Astrocyte of the hippocampus (primary cell): ENCODE data around the gene TPSG1.
"Not testable (repeated sequence)": the region's sequence is repeated elsewhere in the genome, so short reads cannot be mapped to it uniquely, and the experiment has no call there.

Experiments used
- DNase-seq: peaks from one replicate; pipeline ENCODE4 v3.0.0; 2011; ENCODE audit warnings: low read depth, low spot score

The TPSG1 gene

GRCh38 chr16:1230471-1231212 lies 5.6 kb upstream of the TPSG1 start:
- not testable (repeated sequence) for DNase-seq

GRCh38 chr16:1230084-1230470 lies 5.0 kb upstream of the TPSG1 start, which contains the start of gene TPSB2:
Gene TPSB2, minus strand, starts transcription at chr16:1230184. Its CDS starts 233 bp downstream, at chr16:1229951.
- not testable (repeated sequence) for DNase-seq

GRCh38 chr16:1229476-1229875 lies 4.4 kb upstream of the TPSG1 start:
- not testable (repeated sequence) for DNase-seq

- not testable (repeated sequence) for DNase-seq
Observed at GRCh38 chr16:1228227-1228626, 3.2 kb upstream of the TPSG1 start.

GRCh38 chr16:1226692-1227091 lies 1.6 kb upstream of the TPSG1 start:
- not testable (repeated sequence) for DNase-seq

- DNase-seq, result not testable (repeated sequence)
Observed at GRCh38 chr16:1225728-1226311, 752 bp upstream of the TPSG1 start.

GRCh38 chr16:1224558-1224957 lies 510 bp downstream of the TPSG1 start:
- no peak for DNase-seq

GRCh38 chr16:1223355-1224214 lies 1.5 kb downstream of the TPSG1 start:
- no peak for DNase-seq

GRCh38 chr16:1222553-1223354 lies 2.3 kb downstream of the TPSG1 start:
- no peak for DNase-seq

GRCh38 chr16:1221628-1222552 lies 3.2 kb downstream of the TPSG1 start:
- no peak for DNase-seq

GRCh38 chr16:1220841-1221627 lies 4.0 kb downstream of the TPSG1 start:
- no peak for DNase-seq

- DNase-seq, result no peak
Observed at GRCh38 chr16:1220098-1220728, 4.9 kb downstream of the TPSG1 start.

- no peak for DNase-seq
Observed at GRCh38 chr16:1218930-1219611, 6.0 kb downstream of the TPSG1 start.

GRCh38 chr16:1218061-1218929 lies 6.8 kb downstream of the TPSG1 start:
- no peak for DNase-seq

- no peak for DNase-seq
Observed at GRCh38 chr16:1217526-1217925, 7.5 kb downstream of the TPSG1 start.

GRCh38 chr16:1216681-1217400 lies 8.2 kb downstream of the TPSG1 start:
- DNase-seq, result no peak

GRCh38 chr16:1216296-1216619 lies 8.8 kb downstream of the TPSG1 start:
- DNase-seq, result no peak
